Panc1 (cell line): ENCODE data around the gene OAT.

Experiments used
- CTCF ChIP-seq: fragments of 450-650 bp; IDR thresholded peaks from 2 replicates; pipeline ENCODE4 v1.5.1; 2017; ENCODE audit warnings: mild to moderate bottlenecking
- POLR2AphosphoS5 ChIP-seq: IDR thresholded peaks from 2 replicates; pipeline ENCODE4 v1.6.1; 2012; ENCODE audit warnings: mild to moderate bottlenecking, low read depth, low read length, moderate library complexity
- SIN3A ChIP-seq: IDR thresholded peaks from 2 replicates; pipeline ENCODE4 v1.6.1; 2012; ENCODE audit warnings: low read depth, mild to moderate bottlenecking, low read length, moderate library complexity, borderline replicate concordance; ENCODE audit not compliant: insufficient read depth
- TCF7L2 ChIP-seq: IDR thresholded peaks from 2 replicates; pipeline ENCODE4 v1.6.1; 2011; ENCODE audit warnings: mild to moderate bottlenecking, low read depth, low read length, inconsistent platforms
- TF ChIP-seq, protein P1 (sequence below), 2 experiments: IDR thresholded peaks; 2 replicates each; pipeline ENCODE4 v1.6.1; 2011 to 2012; ENCODE audit warnings: low read depth in 2 of 2, control low read depth in 1 of 2, low read length in 1 of 2, mild to moderate bottlenecking in 1 of 2, moderate library complexity in 1 of 2; ENCODE audit not compliant: insufficient read depth in 1 of 2

DNA sequence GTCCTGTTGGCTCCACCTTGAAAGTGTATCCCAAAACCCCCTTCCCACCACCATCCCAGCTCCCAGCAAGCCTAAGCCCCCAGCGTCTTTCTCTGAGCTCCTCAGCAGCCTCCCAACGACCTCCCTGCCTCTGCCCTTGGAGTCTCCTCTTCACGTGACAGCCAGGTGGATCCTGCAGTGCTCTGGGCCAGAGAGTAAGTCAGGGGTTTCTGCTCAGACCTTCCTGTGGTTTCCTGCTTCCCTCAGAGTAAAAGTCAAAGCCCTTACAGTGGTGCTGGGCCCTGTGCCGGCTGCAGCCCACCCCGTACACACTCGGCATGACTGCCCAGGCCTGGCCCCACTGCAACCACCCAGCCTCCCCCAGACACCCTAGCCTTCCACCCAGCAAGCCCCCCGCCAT lies 51.9 kb downstream of the OAT start:
- TF ChIP-seq CTCF (no peak), POLR2AphosphoS5 (no peak), TCF7L2 (no peak), SIN3A (no peak)
- TF ChIP-seq, protein P1, sequence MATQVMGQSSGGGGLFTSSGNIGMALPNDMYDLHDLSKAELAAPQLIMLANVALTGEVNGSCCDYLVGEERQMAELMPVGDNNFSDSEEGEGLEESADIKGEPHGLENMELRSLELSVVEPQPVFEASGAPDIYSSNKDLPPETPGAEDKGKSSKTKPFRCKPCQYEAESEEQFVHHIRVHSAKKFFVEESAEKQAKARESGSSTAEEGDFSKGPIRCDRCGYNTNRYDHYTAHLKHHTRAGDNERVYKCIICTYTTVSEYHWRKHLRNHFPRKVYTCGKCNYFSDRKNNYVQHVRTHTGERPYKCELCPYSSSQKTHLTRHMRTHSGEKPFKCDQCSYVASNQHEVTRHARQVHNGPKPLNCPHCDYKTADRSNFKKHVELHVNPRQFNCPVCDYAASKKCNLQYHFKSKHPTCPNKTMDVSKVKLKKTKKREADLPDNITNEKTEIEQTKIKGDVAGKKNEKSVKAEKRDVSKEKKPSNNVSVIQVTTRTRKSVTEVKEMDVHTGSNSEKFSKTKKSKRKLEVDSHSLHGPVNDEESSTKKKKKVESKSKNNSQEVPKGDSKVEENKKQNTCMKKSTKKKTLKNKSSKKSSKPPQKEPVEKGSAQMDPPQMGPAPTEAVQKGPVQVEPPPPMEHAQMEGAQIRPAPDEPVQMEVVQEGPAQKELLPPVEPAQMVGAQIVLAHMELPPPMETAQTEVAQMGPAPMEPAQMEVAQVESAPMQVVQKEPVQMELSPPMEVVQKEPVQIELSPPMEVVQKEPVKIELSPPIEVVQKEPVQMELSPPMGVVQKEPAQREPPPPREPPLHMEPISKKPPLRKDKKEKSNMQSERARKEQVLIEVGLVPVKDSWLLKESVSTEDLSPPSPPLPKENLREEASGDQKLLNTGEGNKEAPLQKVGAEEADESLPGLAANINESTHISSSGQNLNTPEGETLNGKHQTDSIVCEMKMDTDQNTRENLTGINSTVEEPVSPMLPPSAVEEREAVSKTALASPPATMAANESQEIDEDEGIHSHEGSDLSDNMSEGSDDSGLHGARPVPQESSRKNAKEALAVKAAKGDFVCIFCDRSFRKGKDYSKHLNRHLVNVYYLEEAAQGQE (IDR thresholded peaks at IDR 0.05; ENCODE audit: insufficient read depth in 1 of 2, low read depth in 2 of 2, low read length in 1 of 2) = no peak
